ENCODE measurements around the gene LAMB4.
A peak's percentile ranks its signal among the peaks of the same experiment; 100 is the strongest.

LAMB4 gene

GRCh38 chr7:108053250-108053649 is 76.9 kb downstream of the LAMB4 start:
- TF ChIP-seq, protein P1, sequence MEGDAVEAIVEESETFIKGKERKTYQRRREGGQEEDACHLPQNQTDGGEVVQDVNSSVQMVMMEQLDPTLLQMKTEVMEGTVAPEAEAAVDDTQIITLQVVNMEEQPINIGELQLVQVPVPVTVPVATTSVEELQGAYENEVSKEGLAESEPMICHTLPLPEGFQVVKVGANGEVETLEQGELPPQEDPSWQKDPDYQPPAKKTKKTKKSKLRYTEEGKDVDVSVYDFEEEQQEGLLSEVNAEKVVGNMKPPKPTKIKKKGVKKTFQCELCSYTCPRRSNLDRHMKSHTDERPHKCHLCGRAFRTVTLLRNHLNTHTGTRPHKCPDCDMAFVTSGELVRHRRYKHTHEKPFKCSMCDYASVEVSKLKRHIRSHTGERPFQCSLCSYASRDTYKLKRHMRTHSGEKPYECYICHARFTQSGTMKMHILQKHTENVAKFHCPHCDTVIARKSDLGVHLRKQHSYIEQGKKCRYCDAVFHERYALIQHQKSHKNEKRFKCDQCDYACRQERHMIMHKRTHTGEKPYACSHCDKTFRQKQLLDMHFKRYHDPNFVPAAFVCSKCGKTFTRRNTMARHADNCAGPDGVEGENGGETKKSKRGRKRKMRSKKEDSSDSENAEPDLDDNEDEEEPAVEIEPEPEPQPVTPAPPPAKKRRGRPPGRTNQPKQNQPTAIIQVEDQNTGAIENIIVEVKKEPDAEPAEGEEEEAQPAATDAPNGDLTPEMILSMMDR (conservative IDR thresholded peaks at IDR 0.05; ENCODE audit: low read depth, low read length): no peak
- no peak overlapping the region for H3K4me3 ChIP-seq (ENCODE audit: low read depth, low read length)
- no peak for DNase-seq (ENCODE audit: low read depth)

DNA sequence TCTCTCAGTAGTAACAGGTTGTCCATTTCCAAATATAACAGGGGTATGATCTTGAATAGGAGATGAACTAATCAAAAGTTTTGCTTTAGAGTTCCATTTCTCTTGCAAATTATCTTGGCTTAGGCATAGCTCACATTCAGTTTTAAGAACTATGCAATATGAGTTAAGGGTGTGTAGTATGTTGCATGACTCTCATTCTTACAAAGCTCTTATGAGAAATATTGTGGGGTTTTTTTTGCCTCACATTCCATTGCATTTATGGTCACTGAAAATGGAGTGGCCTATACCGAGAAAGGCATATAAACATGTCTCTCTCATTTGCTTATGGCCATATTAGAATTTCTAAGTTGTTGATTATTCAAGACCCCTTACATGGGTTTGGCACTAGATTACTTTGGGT is 78.7 kb downstream of the LAMB4 start:
- TF ChIP-seq, protein P1 (conservative IDR thresholded peaks at IDR 0.05; ENCODE audit: low read depth, low read length): no peak
- no peak overlapping the region for H3K4me3 ChIP-seq (ENCODE audit: low read depth, low read length)
- DNase-seq (ENCODE audit: low read depth): peak; percentile 44

DNA sequence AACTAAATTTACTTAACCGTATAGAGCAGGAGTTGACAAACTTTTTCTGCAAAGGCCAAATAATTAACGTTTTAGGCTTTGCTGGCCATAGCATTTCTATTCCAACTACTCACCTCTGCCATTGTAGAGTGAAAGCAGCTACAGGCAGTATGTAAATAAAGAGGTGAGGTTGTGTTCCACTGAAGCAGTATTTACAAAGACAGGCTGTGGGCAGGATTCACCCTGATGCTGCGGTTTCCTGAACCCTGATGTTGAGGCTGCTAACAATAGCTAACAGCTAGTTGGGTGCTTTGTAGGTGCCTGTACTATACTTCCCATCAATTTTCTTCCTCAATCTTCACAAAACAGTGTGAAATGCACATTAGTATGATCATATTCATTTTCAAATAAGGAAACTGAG is 80.2 kb downstream of the LAMB4 start:
- no peak overlapping the region for H3K4me3 ChIP-seq (ENCODE audit: low read depth, low read length)
- TF ChIP-seq, protein P1 (conservative IDR thresholded peaks at IDR 0.05; ENCODE audit: low read depth, low read length): no peak
- no peak for DNase-seq (ENCODE audit: low read depth)

DNA sequence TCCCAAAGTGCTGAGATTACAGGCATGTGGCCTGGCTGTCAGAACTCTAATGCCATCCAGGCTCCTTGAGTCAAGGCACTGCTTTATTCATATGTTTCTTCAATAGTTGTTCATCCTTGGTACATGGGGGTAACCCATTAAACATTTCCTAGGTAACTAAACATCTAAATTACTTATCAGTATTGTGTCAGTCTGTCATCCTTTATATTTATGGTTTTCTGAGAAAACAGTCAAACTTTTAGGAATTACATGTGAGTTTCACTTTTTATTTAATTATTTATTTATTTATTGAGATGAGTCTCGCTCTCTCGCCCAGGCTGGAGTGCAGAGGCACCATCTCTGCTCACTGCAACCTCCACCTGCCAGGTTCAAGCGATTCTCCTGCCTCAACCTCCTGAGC is 81.7 kb downstream of the LAMB4 start:
- DNase-seq (ENCODE audit: low read depth): no peak
- no peak overlapping the region for H3K4me3 ChIP-seq (ENCODE audit: low read depth, low read length)
- TF ChIP-seq, protein P1 (conservative IDR thresholded peaks at IDR 0.05; ENCODE audit: low read depth, low read length): no peak

GRCh38 chr7:108046952-108047506 is 83.1 kb downstream of the LAMB4 start:
- TF ChIP-seq, protein P1 (conservative IDR thresholded peaks at IDR 0.05; ENCODE audit: low read depth, low read length): no peak

GRCh38 chr7:108045669-108046068 is 84.5 kb downstream of the LAMB4 start:
- DNase-seq (ENCODE audit: low read depth): peak; percentile 52
- no peak overlapping the region for H3K4me3 ChIP-seq (ENCODE audit: low read depth, low read length)
- TF ChIP-seq, protein P1 (conservative IDR thresholded peaks at IDR 0.05; ENCODE audit: low read depth, low read length): no peak

More at GRCh38 chr7:108046952-108047506, 83.1 kb downstream of the LAMB4 start:
- H3K4me3 ChIP-seq (ENCODE audit: low read depth, low read length): no peak overlapping the region
- no peak for DNase-seq (ENCODE audit: low read depth)

GRCh38 chr7:108045154-108045553 is 85.0 kb downstream of the LAMB4 start:
- TF ChIP-seq, protein P1 (conservative IDR thresholded peaks at IDR 0.05; ENCODE audit: low read depth, low read length): no peak
- no peak overlapping the region for H3K4me3 ChIP-seq (ENCODE audit: low read depth, low read length)
- peak; percentile 76 for DNase-seq (ENCODE audit: low read depth)

Data from choroid plexus epithelial cell (primary cell).